BLaER1 (cell line): ENCODE measurements around the gene TGIF2.

Experiments
- H3K27ac ChIP-seq: shearing (Covaris generic); formaldehyde crosslinking; 2 replicates; pipeline ENCODE4 v1.8.1; 2022
- H3K27me3 ChIP-seq: shearing (Covaris generic); formaldehyde crosslinking; 2 replicates; pipeline ENCODE4 v1.8.1; 2022
- H3K36me3 ChIP-seq: shearing (Covaris generic); formaldehyde crosslinking; 2 replicates; pipeline ENCODE4 v1.8.1; 2022
- H3K4me1 ChIP-seq: shearing (Covaris generic); formaldehyde crosslinking; 2 replicates; pipeline ENCODE4 v1.8.1; 2022
- H3K4me2 ChIP-seq: shearing (Covaris generic); formaldehyde crosslinking; 2 replicates; pipeline ENCODE4 v1.8.1; 2022
- H3K4me3 ChIP-seq: shearing (Covaris generic); formaldehyde crosslinking; 2 replicates; pipeline ENCODE4 v1.8.1; 2022
- H3K9ac ChIP-seq: shearing (Covaris generic); formaldehyde crosslinking; 2 replicates; pipeline ENCODE4 v1.8.1; 2022
- H3K9me3 ChIP-seq: shearing (Covaris generic); formaldehyde crosslinking; 2 replicates; pipeline ENCODE4 v1.8.1; 2022
- H4K20me1 ChIP-seq: shearing (Covaris generic); formaldehyde crosslinking; 2 replicates; pipeline ENCODE4 v1.8.1; 2022
- Cebpa-rat ChIP-seq: shearing (Covaris generic); IDR thresholded peaks from 2 replicates; pipeline ENCODE4 v1.8.1; 2022

TGIF2 gene

GRCh38 chr20:36546111-36546736, 27.2 kb upstream of the TGIF2 start:
- H3K27ac ChIP-seq, result no peak overlapping the region
- H3K36me3 ChIP-seq, result no peaks in the 10 kb centered on the region
- peaks cover 19% of the 10 kb centered on the region for H3K4me1 ChIP-seq
- no peaks in the 10 kb centered on the region for H3K9me3 ChIP-seq
- H3K4me2 ChIP-seq, result 0 out of 2 replicates have a peak overlapping the region, but pooled peaks have one; percentile 11
- no peak overlapping the region for H3K4me3 ChIP-seq
- H3K9ac ChIP-seq, result no peak overlapping the region
- H3K27me3 ChIP-seq, result 0 out of 2 replicates have a peak, but pooled peaks cover 3% of the 10 kb centered on the region
- no peak for TF ChIP-seq Cebpa-rat
- no peaks in the 10 kb centered on the region for H4K20me1 ChIP-seq

GRCh38 chr20:36547186-36548005, 26.0 kb upstream of the TGIF2 start:
- Histone ChIP-seq H3K9me3 (no peaks in the 10 kb centered on the region), H3K27me3 (no peaks in the 10 kb centered on the region), H3K4me1 (peaks cover 19% of the 10 kb centered on the region), H3K9ac (no peak overlapping the region), H3K27ac (no peak overlapping the region), H3K4me3 (no peak overlapping the region), H3K4me2 (no peak overlapping the region), H3K36me3 (no peaks in the 10 kb centered on the region), H4K20me1 (no peaks in the 10 kb centered on the region)
- no peak for TF ChIP-seq Cebpa-rat

GRCh38 chr20:36548006-36548315, 25.4 kb upstream of the TGIF2 start:
- no peak for TF ChIP-seq Cebpa-rat
- no peak overlapping the region for H3K9ac ChIP-seq
- H3K9me3 ChIP-seq, result no peaks in the 10 kb centered on the region
- no peaks in the 10 kb centered on the region for H4K20me1 ChIP-seq
- H3K27me3 ChIP-seq, result no peaks in the 10 kb centered on the region
- H3K27ac ChIP-seq, result no peak overlapping the region
- H3K4me3 ChIP-seq, result no peak overlapping the region
- H3K4me2 ChIP-seq, result no peak overlapping the region
- no peaks in the 10 kb centered on the region for H3K36me3 ChIP-seq
- peaks cover 16% of the 10 kb centered on the region for H3K4me1 ChIP-seq

GRCh38 chr20:36548704-36549627, 24.4 kb upstream of the TGIF2 start:
- Histone ChIP-seq H3K27me3 (no peaks in the 10 kb centered on the region), H3K36me3 (no peaks in the 10 kb centered on the region), H3K9me3 (no peaks in the 10 kb centered on the region), H3K9ac (no peak overlapping the region), H4K20me1 (no peaks in the 10 kb centered on the region), H3K27ac (no peak overlapping the region), H3K4me2 (no peak overlapping the region), H3K4me3 (no peak overlapping the region), H3K4me1 (peaks cover 17% of the 10 kb centered on the region)
- TF ChIP-seq Cebpa-rat, result no peak

GRCh38 chr20:36549628-36549941, 23.8 kb upstream of the TGIF2 start:
- H3K4me1 ChIP-seq, result peaks cover 17% of the 10 kb centered on the region
- H3K4me2 ChIP-seq, result no peak overlapping the region
- no peak overlapping the region for H3K9ac ChIP-seq
- no peaks in the 10 kb centered on the region for H3K27me3 ChIP-seq
- TF ChIP-seq Cebpa-rat, result no peak
- H3K27ac ChIP-seq, result 0 out of 2 replicates have a peak overlapping the region, but pooled peaks have one; percentile 6
- H3K9me3 ChIP-seq, result no peaks in the 10 kb centered on the region
- no peaks in the 10 kb centered on the region for H4K20me1 ChIP-seq
- no peaks in the 10 kb centered on the region for H3K36me3 ChIP-seq
- no peak overlapping the region for H3K4me3 ChIP-seq

- 0 out of 2 replicates have a peak overlapping the region, but pooled peaks have one; percentile 6 for H3K27ac ChIP-seq
- peaks cover 17% of the 10 kb centered on the region for H3K4me1 ChIP-seq
- H4K20me1 ChIP-seq, result no peaks in the 10 kb centered on the region
- no peaks in the 10 kb centered on the region for H3K9me3 ChIP-seq
- H3K9ac ChIP-seq, result no peak overlapping the region
- no peak for TF ChIP-seq Cebpa-rat
- H3K4me2 ChIP-seq, result no peak overlapping the region
- H3K4me3 ChIP-seq, result no peak overlapping the region
- no peaks in the 10 kb centered on the region for H3K36me3 ChIP-seq
- no peaks in the 10 kb centered on the region for H3K27me3 ChIP-seq
Observed at GRCh38 chr20:36549942-36550789, 23.2 kb upstream of the TGIF2 start.

- H3K9ac ChIP-seq, result no peak overlapping the region
- no peaks in the 10 kb centered on the region for H3K36me3 ChIP-seq
- no peak for TF ChIP-seq Cebpa-rat
- H3K4me2 ChIP-seq, result no peak overlapping the region
- H3K4me1 ChIP-seq, result peaks cover 20% of the 10 kb centered on the region
- no peaks in the 10 kb centered on the region for H3K27me3 ChIP-seq
- no peak overlapping the region for H3K4me3 ChIP-seq
- no peaks in the 10 kb centered on the region for H4K20me1 ChIP-seq
- no peaks in the 10 kb centered on the region for H3K9me3 ChIP-seq
- no peak overlapping the region for H3K27ac ChIP-seq
Observed at GRCh38 chr20:36550790-36551299, 22.6 kb upstream of the TGIF2 start.

GRCh38 chr20:36555248-36555647, 18.1 kb upstream of the TGIF2 start:
- Histone ChIP-seq H3K27ac (no peak overlapping the region), H3K4me2 (no peak overlapping the region), H3K4me3 (no peak overlapping the region), H3K4me1 (peaks cover 22% of the 10 kb centered on the region), H3K9me3 (no peaks in the 10 kb centered on the region), H3K36me3 (no peaks in the 10 kb centered on the region), H3K9ac (no peak overlapping the region), H4K20me1 (no peaks in the 10 kb centered on the region), H3K27me3 (no peaks in the 10 kb centered on the region)
- no peak for TF ChIP-seq Cebpa-rat

- peaks cover 6% of the 10 kb centered on the region; the same call in 1 of the 2 replicates for H3K36me3 ChIP-seq
- no peak overlapping the region for H3K9ac ChIP-seq
- no peak overlapping the region for H3K27ac ChIP-seq
- no peak for TF ChIP-seq Cebpa-rat
- no peaks in the 10 kb centered on the region for H4K20me1 ChIP-seq
- H3K27me3 ChIP-seq, result no peaks in the 10 kb centered on the region
- H3K9me3 ChIP-seq, result peaks cover 17% of the 10 kb centered on the region
- no peaks in the 10 kb centered on the region for H3K4me1 ChIP-seq
- H3K4me3 ChIP-seq, result no peak overlapping the region
- no peak overlapping the region for H3K4me2 ChIP-seq
Observed at GRCh38 chr20:36562724-36563123, 10.7 kb upstream of the TGIF2 start.
